Endothelial cell of umbilical vein (primary cell): Measurements from ENCODE around the gene ZNF462. TPM values are rescaled to one million over a fixed set of nuclear protein-coding genes. Genes with fewer than 3 reads are reported as not detected.

Source experiments
- BruUV-seq: library from RNA; stranded (reverse); fragments of 400-500 nt; replicated peaks from 2 replicates; lab custom pipeline; 2021; lab: Mats Ljungman, UMichigan
- CTCF ChIA-PET: fragments of 300-600, 350-600 bp; sonication (Branson Sonifier 250); formaldehyde crosslinking; loops from one replicate; lab custom pipeline; 2021; ENCODE audit warnings: antibody characterized with exemption, inconsistent platforms; lab: Charles Lee
- POLR2A ChIA-PET: fragments of 300-600, 350-600 bp; sonication (Branson Sonifier 250); formaldehyde crosslinking; loops from one replicate; lab custom pipeline; 2021; ENCODE audit warnings: antibody characterized with exemption, inconsistent platforms; lab: Charles Lee
- DNase-seq: peaks from one replicate; pipeline ENCODE4 v3.0.0-alpha.2; 2011; ENCODE audit warnings: low read depth, low spot score
- FAIRE-seq: peaks from 2 replicates; lab custom pipeline; 2011; peaks lifted over from hg19 to GRCh38; lab: Jason Lieb, UNC
- H2AFZ ChIP-seq: 2 replicates; pipeline ENCODE4 v1.6.0; 2012; ENCODE audit warnings: low read depth, low read length, control low read depth, inconsistent platforms
- H3K27ac ChIP-seq: 2 replicates; pipeline ENCODE4 v1.5.1; 2011; ENCODE audit warnings: low read depth, mild to moderate bottlenecking, control low read depth, low read length, moderate library complexity; ENCODE audit not compliant: insufficient read depth
- H3K27me3 ChIP-seq, 2 experiments: 2 replicates each; pipeline versions ENCODE4 v1.6.0 to v1.6.1; 2011; ENCODE audit warnings: low read length in 2 of 2, mixed read lengths in 1 of 2; ENCODE audit not compliant: control insufficient read depth in 2 of 2, insufficient read depth in 2 of 2
- H3K36me3 ChIP-seq, 2 experiments: 2 replicates in 1 of 2; 3 replicates in 1 of 2; pipeline ENCODE4 v1.5.1; 2011; ENCODE audit warnings: low read length in 2 of 2, mild to moderate bottlenecking in 1 of 2, moderate library complexity in 1 of 2; ENCODE audit not compliant: control insufficient read depth in 2 of 2, insufficient read depth in 2 of 2; ENCODE audit errors: extremely low read depth in 1 of 2
- H3K4me1 ChIP-seq: 3 replicates; pipeline ENCODE4 v1.5.1; 2011; ENCODE audit warnings: mild to moderate bottlenecking, low read length; ENCODE audit not compliant: control insufficient read depth, insufficient read depth; ENCODE audit errors: extremely low read depth
- H3K4me2 ChIP-seq: 2 replicates; pipeline ENCODE4 v1.6.1; 2011; ENCODE audit warnings: low read length, control low read depth, mixed read lengths; ENCODE audit not compliant: insufficient read depth
- H3K4me3 ChIP-seq, 3 experiments: fragments of 200-600 bp in 1 of 3; sonication (generic), shearing (Covaris generic) in 1 of 3; replicated peaks in 1 of 3; 2 replicates each; pipeline ENCODE4 v1.5.1; 2011 to 2016; ENCODE audit warnings: control low read depth in 3 of 3, low read length in 3 of 3, mild to moderate bottlenecking in 2 of 3, inconsistent platforms in 1 of 3, low read depth in 1 of 3, moderate library complexity in 1 of 3; ENCODE audit not compliant: insufficient read depth in 1 of 3
- H3K79me2 ChIP-seq: 2 replicates; pipeline ENCODE4 v1.6.0; 2012; ENCODE audit warnings: low read length, inconsistent platforms; ENCODE audit not compliant: control insufficient read depth, insufficient read depth
- H3K9ac ChIP-seq: replicated peaks from 2 replicates; pipeline ENCODE3; 2011; ENCODE audit warnings: low read length, control low read depth; ENCODE audit not compliant: insufficient read depth; ENCODE audit errors: extremely low read depth
- H3K9me1 ChIP-seq: replicated peaks from 3 replicates; pipeline ENCODE4 v1.6.0; 2011; ENCODE audit warnings: mild to moderate bottlenecking, low read length; ENCODE audit not compliant: control insufficient read depth, insufficient read depth; ENCODE audit errors: extremely low read depth
- H3K9me3 ChIP-seq: replicated peaks from 2 replicates; pipeline ENCODE4 v1.5.1; 2012; ENCODE audit warnings: low read length, inconsistent platforms; ENCODE audit not compliant: control insufficient read depth, insufficient read depth
- H4K20me1 ChIP-seq: replicated peaks from 2 replicates; pipeline ENCODE3; 2011; ENCODE audit warnings: mild to moderate bottlenecking, low read length; ENCODE audit not compliant: control insufficient read depth, insufficient read depth; ENCODE audit errors: extremely low read depth
- CTCF ChIP-seq, 2 donors: IDR thresholded peaks; 1 replicate in 1 of 2; 2 replicates in 1 of 2; pipeline ENCODE4 v1.5.1; 2011; ENCODE audit warnings: low read length in 2 of 2, mild to moderate bottlenecking in 2 of 2, moderate library complexity in 2 of 2, control low read depth in 1 of 2, inconsistent platforms in 1 of 2, low read depth in 1 of 2; ENCODE audit not compliant: insufficient read depth in 1 of 2; ENCODE audit errors: extremely low read depth in 1 of 2
- EZH2 ChIP-seq: IDR thresholded peaks from 2 replicates; pipeline ENCODE4 v1.6.1; 2012; ENCODE audit warnings: borderline replicate concordance, low read depth, mild to moderate bottlenecking, moderate library complexity, low read length, inconsistent platforms; ENCODE audit not compliant: severe bottlenecking
- FOS ChIP-seq: IDR thresholded peaks from 2 replicates; pipeline ENCODE4 v1.6.1; 2011; ENCODE audit warnings: mild to moderate bottlenecking, low read length, moderate library complexity, borderline replicate concordance; ENCODE audit not compliant: insufficient read depth
- GATA2 ChIP-seq: IDR thresholded peaks from 2 replicates; pipeline ENCODE4 v1.7.0; 2011; ENCODE audit warnings: low read depth, mild to moderate bottlenecking, moderate library complexity, mixed read lengths, low read length; ENCODE audit not compliant: insufficient read length, insufficient read depth
- JUN ChIP-seq: IDR thresholded peaks from 2 replicates; pipeline ENCODE4 v1.6.1; 2011; ENCODE audit warnings: borderline replicate concordance, low read depth; ENCODE audit not compliant: insufficient read length, insufficient read depth
- MAX ChIP-seq: IDR thresholded peaks from 2 replicates; pipeline ENCODE4 v1.6.1; 2011; ENCODE audit not compliant: insufficient read depth, insufficient read length
- MYC ChIP-seq: IDR thresholded peaks from one replicate; pipeline ENCODE4 v1.6.1; 2011; ENCODE audit warnings: mild to moderate bottlenecking, low read depth, low read length
- POLR2A ChIP-seq: IDR thresholded peaks from 2 replicates; pipeline ENCODE4 v1.6.1; 2012; ENCODE audit warnings: low read depth, mild to moderate bottlenecking, control low read depth, low read length
- POLR2AphosphoS5 ChIP-seq: IDR thresholded peaks from 2 replicates; pipeline ENCODE4 v1.6.1; 2012; ENCODE audit warnings: low read depth, mild to moderate bottlenecking, control low read depth, low read length, moderate library complexity; ENCODE audit not compliant: insufficient read depth
- dilution Hi-C: fragments of 300-500 bp; cut with MboI; formaldehyde crosslinking; loops from one replicate; pipeline ENCODE4 v1.15.0; 2019; ENCODE audit warnings: low sequenced_read_pairs; ENCODE audit not compliant: extremely low pct_ligation_motif_present
- intact Hi-C: fragments of 100-400 bp; cut with micrococcal nuclease; formaldehyde crosslinking; loops from one replicate; pipeline ENCODE4 v1.10.0; 2022
- polyA plus RNA-seq, 4 experiments: library from polyadenylated mRNA; depleted of rRNA in 3 of 4; stranded (reverse) in 3 of 4; unstranded in 1 of 4; fragments of >200 nt; gene quantifications; 2 replicates each; pipeline versions ENCODE4 v1.2.1 to v1.2.3, GENCODE V29; 2011 to 2012; ENCODE audit warnings: missing spikeins in 1 of 4
- total RNA-seq: library from RNA; stranded (reverse); gene quantifications from 2 replicates; pipeline ENCODE4 v1.2.3, GENCODE V29; 2021

ZNF462 gene
- total and polyA plus RNA-seq, 2 donors (not counting 3 experiments of a cell fraction or from before 2014, with no cell fraction given): 6.2 to 24.7 TPM

GRCh38 chr9:106828965-106829364, 34.0 kb upstream of the ZNF462 start:
- intact Hi-C loops: no loop called here
- POLR2A ChIA-PET: no interaction called here
- Histone ChIP-seq H2AFZ (no peak overlapping the region), H3K36me3 (no peaks in the 10 kb centered on the region), H3K4me3 (no peak overlapping the region), H3K27ac (no peak overlapping the region), H3K79me2 (no peaks in the 10 kb centered on the region), H4K20me1 (no peaks in the 10 kb centered on the region), H3K9me3 (no peaks in the 10 kb centered on the region), H3K9me1 (no peaks in the 10 kb centered on the region), H3K9ac (no peak overlapping the region), H3K4me2 (no peak overlapping the region), H3K27me3 (peaks cover 0 to 2% of the 10 kb centered on the region in 2 experiments), H3K4me1 (no peaks in the 10 kb centered on the region)
- CTCF ChIA-PET: no interaction called here
- FAIRE-seq (no peak), DNase-seq (no peak)
- no TSS peak for BruUV-seq
- TF ChIP-seq GATA2 (no peak), JUN (no peak), CTCF (IDR thresholded peaks at IDR 0.05; ENCODE audit: extremely low read depth in 1 of 2, insufficient read depth in 1 of 2, low read depth in 1 of 2, low read length in 2 of 2) (no peak), POLR2AphosphoS5 (no peak), MAX (no peak), MYC (no peak), EZH2 (no peak), FOS (no peak), POLR2A (no peak)
- dilution Hi-C loops: no loop called here
